ENCODE data around the gene SYCN.

Gene SYCN

GRCh38 chr19:39156326-39157230 is 47.5 kb downstream of the SYCN start:
- DNase-seq (ENCODE audit: low read depth in 2 of 3, low spot score in 1 of 3), result no peak

- no peak for DNase-seq (ENCODE audit: low read depth in 2 of 3, low spot score in 1 of 3)
Observed at GRCh38 chr19:39155741-39156140, 48.3 kb downstream of the SYCN start.

GRCh38 chr19:39155114-39155700 is 48.9 kb downstream of the SYCN start:
- no peak for DNase-seq (ENCODE audit: low read depth in 2 of 3, low spot score in 1 of 3)

GRCh38 chr19:39154629-39155100 is 49.4 kb downstream of the SYCN start:
- DNase-seq (ENCODE audit: low read depth in 2 of 3, low spot score in 1 of 3), result no peak

GRCh38 chr19:39154100-39154628 is 49.9 kb downstream of the SYCN start:
- DNase-seq (ENCODE audit: low read depth in 2 of 3, low spot score in 1 of 3), result no peak
